CD4-positive, alpha-beta T cell treated with Interferon alpha-2 for 1 hour (primary cell): ENCODE data around the gene SPATA1.
"Not testable (repeated sequence)": the region's sequence is repeated elsewhere in the genome, so short reads cannot be mapped to it uniquely, and the experiment has no call there.

Experiments used
- DNase-seq, 2 donors: peaks; one replicate each; pipeline ENCODE4 v3.0.0-alpha.2; 2020 to 2022

Gene SPATA1

DNA sequence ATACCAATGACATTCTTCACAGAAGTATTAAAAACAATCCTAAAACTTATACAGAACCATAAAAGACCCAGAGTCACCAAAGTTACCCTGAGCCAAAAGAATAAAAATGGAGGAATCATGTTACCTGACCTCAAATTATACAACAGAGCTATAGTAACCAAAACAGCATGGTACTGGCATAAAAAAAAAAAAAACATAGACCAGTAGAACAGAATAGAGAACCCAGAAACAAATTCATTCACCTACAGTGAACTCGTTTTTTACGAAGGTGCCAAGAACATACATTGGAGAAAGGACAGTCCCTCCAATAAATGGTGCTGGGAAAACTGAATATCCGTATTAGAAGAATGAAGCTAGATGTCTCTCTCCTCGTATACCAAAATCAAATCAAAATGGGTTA lies 2.8 kb downstream of the SPATA1 start:
- DNase-seq = no peak

DNA sequence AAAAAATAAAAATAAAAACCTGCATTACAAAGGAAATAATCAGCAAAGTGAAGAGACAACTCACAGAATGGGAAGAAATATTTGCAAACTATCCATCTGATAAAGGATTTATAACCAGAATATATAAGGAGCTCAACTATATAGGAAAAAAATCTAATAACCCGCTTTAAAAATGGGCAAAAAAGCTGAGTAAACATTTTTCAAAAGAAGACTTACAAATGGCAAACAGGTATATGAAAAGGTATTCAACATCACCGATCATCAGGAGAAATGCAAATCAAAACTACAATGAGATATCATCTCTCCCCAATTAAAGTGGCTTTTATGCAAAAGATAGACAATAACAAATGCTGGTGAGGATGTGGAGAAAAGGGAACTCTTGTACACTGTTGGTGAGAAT lies 4.0 kb downstream of the SPATA1 start:
- no peak for DNase-seq

- no peak for DNase-seq
Observed at GRCh38 chr1:84510668-84511067, 4.5 kb downstream of the SPATA1 start.

GRCh38 chr1:84524590-84524989 lies 18.4 kb downstream of the SPATA1 start:
- no peak for DNase-seq

- no peak for DNase-seq
Observed at GRCh38 chr1:84525779-84526178, 19.6 kb downstream of the SPATA1 start.

- no peak for DNase-seq
Observed at GRCh38 chr1:84538599-84538998, 32.4 kb downstream of the SPATA1 start.

DNA sequence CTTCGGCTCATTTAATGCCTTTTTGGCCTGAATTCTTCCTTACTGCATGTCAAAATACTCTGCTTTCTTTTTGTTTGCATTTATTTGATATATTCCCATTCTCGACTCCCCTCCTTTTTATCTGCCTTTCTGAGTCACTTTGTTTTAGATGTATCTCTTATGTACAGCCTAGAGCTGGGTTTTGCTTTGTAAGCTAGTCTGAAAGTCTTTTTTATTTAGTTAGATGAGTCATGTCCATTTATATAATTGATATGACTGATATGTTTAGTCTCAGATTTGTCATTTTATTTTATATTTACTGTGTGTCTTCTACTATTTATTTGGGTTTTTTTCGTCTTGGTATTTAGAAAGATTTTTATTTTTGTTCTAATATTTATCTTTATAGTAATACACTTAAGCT lies 33.8 kb downstream of the SPATA1 start:
- no peak for DNase-seq

GRCh38 chr1:84540759-84541158 lies 34.6 kb downstream of the SPATA1 start:
- DNase-seq = no peak

DNA sequence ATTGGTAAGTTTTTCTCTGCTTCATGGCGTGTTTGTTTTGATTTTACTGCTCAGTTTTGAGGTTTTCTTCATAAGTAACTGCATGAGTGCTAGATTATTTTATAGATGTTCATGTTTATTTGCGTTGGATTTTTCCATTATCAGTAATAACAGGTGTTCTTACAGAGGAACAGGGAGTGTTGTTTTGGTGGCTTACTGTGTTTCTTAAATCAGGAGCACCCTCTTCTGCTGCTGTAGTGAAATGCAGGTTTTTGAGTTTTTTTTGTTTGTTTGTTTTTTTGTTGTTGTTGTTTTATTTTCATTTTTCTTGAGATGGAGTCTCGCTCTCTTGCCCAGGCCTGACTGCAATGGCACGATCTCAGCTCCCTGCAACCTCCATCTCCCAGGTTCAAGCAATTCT lies 35.5 kb downstream of the SPATA1 start:
- peak in 1 of 2 donors; percentile 9 for DNase-seq

- DNase-seq = no peak
Observed at GRCh38 chr1:84550826-84551225, 44.6 kb downstream of the SPATA1 start.

GRCh38 chr1:84569216-84569615 lies 63.0 kb downstream of the SPATA1 start:
- DNase-seq = no peak

GRCh38 chr1:84570436-84571149 lies 64.4 kb downstream of the SPATA1 start:
- no peak for DNase-seq

- DNase-seq = no peak
Observed at GRCh38 chr1:84571150-84571535, 65.0 kb downstream of the SPATA1 start.

- DNase-seq = no peak
Observed at GRCh38 chr1:84573481-84573966, 67.3 kb downstream of the SPATA1 start.

DNA sequence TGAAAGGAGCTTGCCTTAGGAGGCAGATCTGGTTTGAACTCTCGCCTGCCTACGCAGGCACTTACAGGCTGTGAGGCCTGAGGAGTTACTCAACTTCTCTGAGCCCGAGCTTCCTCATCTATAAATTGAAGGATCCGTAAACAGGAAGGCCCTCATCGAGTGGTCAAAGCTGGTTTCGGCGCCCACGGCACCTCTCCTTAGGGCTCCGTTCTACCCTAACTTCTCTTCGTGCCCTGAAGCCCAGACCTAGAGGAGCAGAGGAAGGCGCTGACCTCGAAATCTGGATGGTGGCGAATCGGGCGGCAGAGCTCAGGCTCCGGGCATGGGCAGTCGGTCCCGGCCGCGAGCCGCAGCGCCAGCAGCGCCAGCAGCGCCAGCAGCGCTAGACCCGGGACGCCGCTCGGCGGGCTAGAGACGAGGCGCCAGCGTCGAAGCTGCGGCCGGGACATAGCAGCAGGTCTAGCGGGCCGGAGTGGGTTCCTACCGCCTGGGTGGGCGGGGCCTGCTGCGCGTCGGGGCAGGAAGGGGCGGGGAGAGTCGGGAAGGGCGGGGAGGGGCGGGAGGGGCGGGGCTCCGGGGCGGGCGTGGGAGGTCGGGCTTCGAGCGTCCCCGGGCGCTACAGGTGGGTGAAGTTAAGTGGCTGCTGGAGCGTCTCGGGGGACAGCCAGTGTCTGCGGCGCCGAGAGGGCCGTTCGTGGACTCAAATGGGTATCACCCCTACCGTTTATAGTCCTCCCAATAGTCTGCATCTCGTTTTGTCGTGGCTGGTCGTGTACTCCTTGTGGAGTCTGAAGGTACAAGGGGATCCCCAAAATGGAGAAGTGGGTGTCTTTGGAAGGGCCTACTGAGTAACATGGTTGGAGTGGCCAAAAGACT lies 68.0 kb downstream of the SPATA1 start, which contains the start of gene CTBS:
Gene CTBS, minus strand, starts transcription at position 474 of the 876 bp plus-strand sequence. Its CDS starts 25 bp downstream, at position 449.
- peak; percentile 90 to 91 for DNase-seq

DNA sequence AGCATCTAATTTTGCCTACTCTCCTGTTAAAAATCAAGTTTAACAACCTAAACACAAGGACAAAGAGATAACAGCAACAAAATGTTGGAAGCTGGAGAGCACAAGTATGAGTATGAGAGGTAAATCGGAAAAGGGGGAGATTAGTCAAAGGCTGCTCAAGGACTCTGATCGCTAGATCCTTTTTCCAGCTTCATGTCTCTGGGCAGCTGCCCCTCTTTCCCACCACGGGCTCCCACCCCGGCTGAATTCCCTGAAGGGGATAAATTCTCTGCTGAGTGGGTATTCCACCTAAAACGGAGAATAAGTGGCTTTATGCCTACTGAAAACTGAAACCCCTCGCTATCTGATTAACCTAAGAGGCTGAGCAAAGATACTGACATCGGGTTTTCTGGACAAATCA lies 68.8 kb downstream of the SPATA1 start:
- DNase-seq = no peak

DNA sequence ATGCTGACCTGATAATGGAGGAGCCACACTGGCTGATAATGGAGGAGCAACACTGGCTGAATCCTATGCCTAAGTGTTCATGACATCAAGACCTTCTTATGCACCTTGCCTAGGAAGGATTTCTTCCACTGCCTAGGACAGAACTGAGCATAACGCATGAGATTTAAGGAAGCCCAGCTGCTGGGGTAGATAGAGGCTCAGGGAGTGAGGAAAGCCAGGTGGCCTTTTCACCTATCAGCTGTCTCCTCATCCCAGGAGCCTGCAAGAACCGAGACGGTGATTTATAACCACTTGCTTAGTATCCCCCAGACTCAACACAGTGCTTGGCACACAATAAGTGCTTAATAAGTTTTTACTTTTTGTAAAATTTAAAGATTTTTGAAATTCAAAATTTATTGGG lies 75.5 kb downstream of the SPATA1 start:
- DNase-seq = no peak

GRCh38 chr1:84582802-84583587 lies 76.8 kb downstream of the SPATA1 start:
- peak in 1 of 2 donors; percentile 5 for DNase-seq

- DNase-seq = no peak
Observed at GRCh38 chr1:84583648-84584047, 77.5 kb downstream of the SPATA1 start.

DNA sequence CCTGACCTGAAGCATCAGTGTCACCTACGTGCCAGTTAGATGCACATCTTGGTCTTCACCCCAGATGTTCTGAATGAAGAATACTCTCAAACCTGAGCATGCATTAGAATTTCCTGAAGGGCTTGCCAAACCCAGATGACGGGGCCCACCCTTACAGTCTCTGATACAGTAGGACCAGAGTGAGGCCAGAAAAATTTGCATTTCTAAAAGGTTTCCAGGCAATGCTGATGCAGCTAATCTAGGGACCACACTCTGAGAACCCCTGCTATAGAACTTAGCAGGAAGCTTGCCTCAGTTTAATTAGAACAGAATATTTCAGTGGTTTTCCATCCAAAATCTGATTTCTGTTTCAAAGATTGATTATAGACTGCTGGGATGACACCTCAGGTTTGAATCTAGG lies 77.9 kb downstream of the SPATA1 start:
- no peak for DNase-seq

DNA sequence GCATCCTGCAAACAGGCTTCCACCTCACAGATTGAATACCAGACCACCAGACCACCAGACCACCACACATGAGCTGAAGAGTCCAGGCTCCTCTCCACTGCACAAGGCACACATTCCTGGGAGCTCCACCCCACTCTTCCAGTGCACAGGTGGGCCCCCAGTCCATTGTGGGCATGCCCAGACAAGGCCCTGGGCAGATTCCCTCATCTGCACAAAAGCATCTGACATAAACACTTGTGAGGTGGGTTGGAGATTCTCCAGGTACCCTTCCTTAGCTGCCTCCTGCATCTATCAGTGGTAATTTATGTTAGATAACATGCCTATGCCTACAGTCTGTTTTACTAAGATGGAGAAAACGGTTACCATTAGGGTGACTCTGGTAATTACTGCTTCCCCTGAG lies 79.6 kb downstream of the SPATA1 start:
- no peak for DNase-seq

DNA sequence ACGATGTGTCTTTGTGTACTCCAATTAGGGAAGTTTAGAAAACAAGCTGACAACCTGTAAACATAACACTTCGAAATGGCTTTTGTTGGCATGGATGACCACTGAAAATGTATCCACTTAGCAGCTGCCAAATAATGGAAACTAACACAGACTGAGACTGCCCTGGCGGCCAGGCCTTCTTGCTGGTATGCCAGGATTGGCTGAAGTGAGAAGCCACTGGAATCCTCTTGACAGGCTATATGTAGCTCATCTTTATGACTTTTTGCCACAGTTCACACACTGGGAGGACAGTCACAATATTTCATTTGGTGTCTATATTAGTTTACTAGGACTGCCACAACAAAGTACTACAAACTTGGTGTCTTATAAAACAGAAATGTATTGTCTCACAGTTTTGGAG lies 80.9 kb downstream of the SPATA1 start:
- DNase-seq = no peak

GRCh38 chr1:84594959-84595358 lies 88.8 kb downstream of the SPATA1 start:
- DNase-seq = not testable (repeated sequence)
